ENCODE results near the gene ERP29.

GRCh38 chr12:111993292-111994150 is 19.7 kb upstream of the ERP29 start:
- TF ChIP-seq CTCF (conservative IDR thresholded peaks at IDR 0.05; ENCODE audit: low read depth, low read length): no peak
- no peak for TF ChIP-seq EZH2 (IDR thresholded peaks at IDR 0.05; ENCODE audit: low read length, unreplicated experiment)
- no peak for TF ChIP-seq EZH2phosphoT487 (IDR thresholded peaks at IDR 0.05; ENCODE audit: borderline replicate concordance, low read length)

All from PC-3 (cell line).